GM15510 (cell line): ENCODE results near the gene SRL.

ENCODE experiments used
- POLR2A ChIP-seq: IDR thresholded peaks from 3 replicates; pipeline ENCODE4 v1.6.1; 2011; ENCODE audit warnings: borderline replicate concordance; ENCODE audit not compliant: insufficient read length; ENCODE audit errors: extremely low read depth

SRL gene

DNA sequence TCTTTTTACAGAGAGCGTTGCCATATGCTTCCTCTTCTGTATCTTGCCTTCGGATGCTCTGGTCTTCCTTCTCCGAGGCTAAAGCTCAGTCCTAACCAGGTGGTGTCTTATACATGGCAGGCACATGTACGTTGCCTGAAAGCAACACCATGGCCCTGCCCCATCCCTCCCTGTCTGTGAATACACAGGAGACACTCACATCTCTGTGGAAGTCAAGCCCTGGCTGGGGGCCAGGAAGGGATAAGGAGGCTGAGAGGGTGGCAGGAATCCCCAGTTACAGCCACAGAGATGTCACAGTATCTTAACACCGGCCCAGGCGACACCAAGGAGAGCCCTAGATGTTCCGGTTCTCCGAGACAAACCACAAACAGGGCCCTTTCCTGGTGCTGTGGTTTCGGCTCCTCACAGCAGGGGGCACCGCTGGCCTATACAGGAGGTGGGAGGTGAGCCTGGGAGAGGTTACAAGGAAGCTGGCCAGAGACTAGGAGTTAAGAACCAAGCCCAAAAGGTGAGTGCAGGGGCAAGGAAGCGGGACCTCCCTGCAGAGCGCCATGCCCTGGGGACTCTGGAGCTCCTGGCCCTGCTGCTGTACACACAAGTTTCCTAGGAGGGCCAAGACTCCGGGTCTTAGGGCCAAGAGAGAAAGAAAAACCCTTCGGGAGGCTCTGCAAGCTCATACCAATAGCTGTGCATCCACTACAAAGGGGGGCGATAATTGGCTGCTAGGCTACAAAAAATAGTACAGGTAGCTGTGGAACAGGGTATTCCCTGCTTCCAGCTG is 41.7 kb downstream of the SRL start:
- no peak for TF ChIP-seq POLR2A

GRCh38 chr16:4198816-4199215 is 43.1 kb downstream of the SRL start:
- no peak for TF ChIP-seq POLR2A

DNA sequence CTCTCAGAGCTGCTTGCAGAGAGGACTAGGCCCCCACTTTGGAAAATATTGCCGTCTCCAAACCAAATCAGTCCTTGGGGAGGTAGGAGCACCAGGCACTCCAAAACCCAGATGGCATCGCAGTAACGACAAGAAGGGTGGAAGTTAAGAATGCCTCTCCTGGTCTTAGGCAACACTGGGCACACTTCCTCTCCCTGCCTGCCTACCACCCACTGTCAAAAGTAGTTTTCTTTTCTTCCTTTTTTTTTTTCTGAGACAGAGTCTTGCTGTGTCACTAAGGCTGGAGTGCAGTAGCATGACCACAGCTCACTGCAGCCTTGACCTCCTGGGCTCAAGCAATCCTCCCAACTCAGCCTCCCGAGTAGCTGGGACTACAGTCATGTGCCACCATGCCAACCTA is 47.2 kb downstream of the SRL start:
- no peak for TF ChIP-seq POLR2A

- TF ChIP-seq POLR2A, result no peak
Measured at GRCh38 chr16:4193920-4194319, 48.0 kb downstream of the SRL start.

GRCh38 chr16:4192206-4192605 is 49.7 kb downstream of the SRL start:
- TF ChIP-seq POLR2A, result no peak

- no peak for TF ChIP-seq POLR2A
Measured at GRCh38 chr16:4190712-4191333, 51.1 kb downstream of the SRL start.

- no peak for TF ChIP-seq POLR2A
Measured at GRCh38 chr16:4190086-4190485, 51.8 kb downstream of the SRL start.

DNA sequence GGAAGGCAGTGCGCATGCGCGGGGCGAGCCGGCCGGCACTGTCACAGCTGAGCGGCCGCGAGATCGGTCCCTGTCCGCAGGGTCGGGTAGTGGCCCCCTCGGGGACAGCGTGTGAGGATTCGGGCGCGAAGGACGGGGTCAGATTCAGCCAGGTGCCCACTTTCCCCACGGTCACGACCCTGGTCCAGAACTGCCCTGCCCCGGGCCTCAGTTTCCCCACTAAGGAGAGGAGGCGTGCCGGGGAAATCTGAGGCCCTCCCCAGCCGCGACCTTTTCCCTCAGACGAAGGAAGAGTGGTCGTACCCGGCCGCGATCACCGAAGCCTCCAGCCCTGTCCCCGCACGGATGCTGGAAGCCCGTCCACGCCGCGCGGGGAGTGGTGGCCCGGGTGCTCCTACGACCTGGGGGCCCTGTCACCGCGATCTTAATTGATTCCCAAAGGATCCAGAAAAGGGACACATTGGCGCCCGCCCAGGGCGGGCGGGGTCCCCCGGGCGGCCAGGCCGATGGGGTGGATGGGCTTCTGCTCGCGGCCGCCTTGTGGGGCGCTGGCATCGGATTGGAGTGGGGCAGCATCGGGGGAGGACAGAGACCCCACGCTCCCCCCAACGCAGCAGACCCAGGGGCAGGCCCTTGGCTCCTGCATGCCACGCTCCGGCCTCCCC is 57.7 kb downstream of the SRL start:
- TF ChIP-seq POLR2A, result peak; percentile 38

- peak; percentile 65 for TF ChIP-seq POLR2A
Measured at GRCh38 chr16:4183237-4184037, 58.4 kb downstream of the SRL start.

DNA sequence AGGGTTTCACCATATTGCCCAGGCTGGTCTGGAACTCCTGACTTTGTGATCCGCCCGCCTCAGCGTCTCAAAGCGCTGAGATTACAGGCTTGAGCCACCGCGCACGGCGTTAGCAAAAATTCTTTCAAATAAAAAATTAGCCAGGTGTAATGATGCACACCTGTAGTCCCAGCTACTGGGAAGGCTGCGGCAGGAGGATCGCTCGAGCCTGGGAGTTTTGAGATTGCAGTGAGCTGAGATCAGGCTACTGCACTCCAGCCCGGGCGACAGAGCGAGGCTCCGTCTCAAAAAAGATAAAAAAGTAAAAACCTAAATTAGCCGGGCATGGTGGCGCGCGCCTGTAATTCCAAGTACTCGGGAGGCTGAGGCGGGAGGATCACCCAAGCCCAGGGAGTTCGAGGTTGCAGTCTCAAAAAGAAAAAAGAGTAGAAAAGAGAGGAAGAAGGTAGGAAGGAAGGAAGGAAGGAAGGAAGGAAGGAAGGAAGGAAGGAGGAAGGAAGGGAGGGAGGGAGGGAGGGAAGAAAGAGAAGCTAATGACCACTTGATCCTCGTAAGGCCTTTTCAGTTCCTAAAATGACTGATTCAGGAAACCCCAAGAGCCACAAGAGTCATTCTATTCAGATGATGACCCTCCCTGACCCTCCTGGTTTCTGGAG is 59.2 kb downstream of the SRL start:
- TF ChIP-seq POLR2A, result no peak

DNA sequence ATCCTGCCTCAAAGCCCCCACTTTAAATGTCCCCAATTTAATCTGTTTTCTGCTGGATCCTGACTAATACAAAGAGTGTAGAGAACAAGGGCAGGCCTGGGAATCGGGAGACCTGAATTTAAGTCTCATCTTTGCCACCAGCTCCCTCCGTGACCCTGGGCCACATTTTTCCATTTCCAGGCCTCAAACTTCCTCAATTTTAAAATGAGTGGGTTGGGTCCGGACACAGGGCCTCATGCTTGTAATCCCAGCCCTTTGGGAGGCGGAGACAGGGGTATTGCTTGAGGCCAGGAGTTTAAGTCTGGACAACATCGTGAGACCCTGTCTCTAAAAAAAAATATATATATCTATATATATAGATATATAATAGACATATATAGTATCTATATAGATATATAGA is 61.4 kb downstream of the SRL start:
- TF ChIP-seq POLR2A, result no peak

DNA sequence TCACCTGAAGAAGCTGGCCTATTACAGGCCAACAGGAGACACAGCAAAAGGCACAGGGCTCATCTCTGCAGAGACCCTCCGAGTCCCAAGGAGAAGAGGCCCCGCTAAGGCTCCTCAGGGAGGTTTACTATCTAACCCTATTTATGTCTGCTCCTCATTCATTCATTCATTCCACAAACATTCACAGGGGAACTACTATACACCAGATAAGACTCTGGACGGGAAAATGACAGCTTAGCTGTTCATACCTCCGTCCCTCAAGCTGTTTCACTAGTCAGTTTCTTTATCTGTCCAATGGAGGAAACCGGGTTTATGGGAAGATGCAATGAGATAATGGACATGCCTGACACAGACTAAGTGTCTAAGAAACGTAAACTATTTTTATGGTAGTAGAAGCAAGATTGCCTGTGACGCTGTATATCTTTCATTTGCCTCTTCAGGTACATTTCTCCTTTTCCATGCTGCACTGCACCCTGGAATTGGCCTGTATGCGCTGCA is 62.1 kb downstream of the SRL start:
- TF ChIP-seq POLR2A, result no peak

DNA sequence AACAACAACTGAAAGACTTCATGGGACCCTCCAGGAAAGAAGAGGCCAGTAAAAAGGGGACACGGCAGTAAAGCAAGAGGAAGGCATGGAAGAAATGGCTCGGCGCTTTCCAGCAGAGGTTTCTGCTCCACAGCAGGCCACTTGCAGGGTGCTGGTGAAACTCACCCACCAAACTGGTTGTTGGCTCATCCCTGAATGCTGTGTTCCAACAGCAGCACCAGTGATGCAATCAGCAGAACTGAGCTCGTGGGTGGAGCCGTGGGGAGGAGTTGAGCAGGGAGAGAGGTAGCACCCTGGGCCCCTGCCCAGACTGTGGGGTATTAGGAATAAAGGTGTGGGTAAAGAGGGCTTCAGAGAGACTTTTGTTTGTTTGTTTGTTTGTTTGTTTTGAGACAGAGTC is 62.9 kb downstream of the SRL start:
- no peak for TF ChIP-seq POLR2A

DNA sequence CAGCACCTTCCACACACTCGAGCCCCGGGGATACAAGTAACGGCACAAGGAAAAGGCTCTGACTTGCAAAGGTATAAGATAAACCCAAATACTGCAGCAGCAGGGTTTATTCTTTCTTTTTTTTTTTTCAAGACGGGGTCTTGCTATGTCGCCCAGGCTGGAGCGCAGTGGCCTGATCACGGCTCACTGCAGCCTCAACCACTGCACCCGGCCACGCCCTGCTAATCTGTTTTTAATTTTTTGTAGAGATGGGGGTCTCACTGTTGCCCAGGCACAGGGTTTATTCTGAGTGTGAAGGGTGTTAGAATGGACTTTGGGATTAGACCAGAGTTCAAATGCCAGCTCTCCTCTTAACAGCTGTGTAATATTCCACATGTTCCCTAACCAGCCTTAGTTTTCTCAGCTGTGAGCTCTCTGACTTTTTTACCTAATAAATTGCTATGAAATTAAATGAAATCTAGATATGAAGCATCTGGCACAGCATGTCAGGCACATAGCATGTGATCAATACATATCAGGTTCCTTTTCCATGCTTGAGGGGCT is 63.3 kb downstream of the SRL start:
- no peak for TF ChIP-seq POLR2A
